Measurements from ENCODE around the gene SPTBN4. TPM values are rescaled to one million over a fixed set of nuclear protein-coding genes. Genes with fewer than 3 reads are reported as not detected.
"Not testable (repeated sequence)": the region's sequence is repeated elsewhere in the genome, so short reads cannot be mapped to it uniquely, and the experiment has no call there.

Gene SPTBN4
- polyA plus RNA-seq, 4 donors = 1.0 to 2.0 (median 1.6) TPM

- DNase-seq (ENCODE audit: low read depth in 4 of 4, low spot score in 3 of 4) = no peak
Observed at GRCh38 chr19:40502647-40503319, 36.0 kb downstream of the SPTBN4 start.

- no peak for DNase-seq (ENCODE audit: low read depth in 4 of 4, low spot score in 3 of 4)
Observed at GRCh38 chr19:40503320-40503695, 36.5 kb downstream of the SPTBN4 start.

GRCh38 chr19:40506099-40506498 lies 39.3 kb downstream of the SPTBN4 start:
- no peak for DNase-seq (ENCODE audit: low read depth in 4 of 4, low spot score in 3 of 4)

GRCh38 chr19:40507892-40508291 lies 41.1 kb downstream of the SPTBN4 start:
- DNase-seq (ENCODE audit: low read depth in 4 of 4, low spot score in 3 of 4) = no peak

- DNase-seq (ENCODE audit: low read depth in 4 of 4, low spot score in 3 of 4) = no peak
Observed at GRCh38 chr19:40508739-40509260, 42.0 kb downstream of the SPTBN4 start.

- no peak for DNase-seq (ENCODE audit: low read depth in 4 of 4, low spot score in 3 of 4)
Observed at GRCh38 chr19:40510526-40511115, 43.8 kb downstream of the SPTBN4 start.

GRCh38 chr19:40511487-40511886 lies 44.7 kb downstream of the SPTBN4 start:
- no peak for DNase-seq (ENCODE audit: low read depth in 4 of 4, low spot score in 3 of 4)

- no peak for DNase-seq (ENCODE audit: low read depth in 4 of 4, low spot score in 3 of 4)
Observed at GRCh38 chr19:40512110-40512472, 45.3 kb downstream of the SPTBN4 start.

GRCh38 chr19:40512473-40513344 lies 45.9 kb downstream of the SPTBN4 start:
- no peak for DNase-seq (ENCODE audit: low read depth in 4 of 4, low spot score in 3 of 4)

- no peak for DNase-seq (ENCODE audit: low read depth in 4 of 4, low spot score in 3 of 4)
Observed at GRCh38 chr19:40513345-40513678, 46.5 kb downstream of the SPTBN4 start.

GRCh38 chr19:40513741-40514315 lies 47.0 kb downstream of the SPTBN4 start:
- DNase-seq (ENCODE audit: low read depth in 4 of 4, low spot score in 3 of 4) = no peak

- DNase-seq (ENCODE audit: low read depth in 4 of 4, low spot score in 3 of 4) = no peak
Observed at GRCh38 chr19:40517248-40517647, 50.4 kb downstream of the SPTBN4 start.

- DNase-seq (ENCODE audit: low read depth in 4 of 4, low spot score in 3 of 4) = no peak
Observed at GRCh38 chr19:40519352-40520322, 52.8 kb downstream of the SPTBN4 start.

GRCh38 chr19:40521276-40521675 lies 54.5 kb downstream of the SPTBN4 start:
- no peak for DNase-seq (ENCODE audit: low read depth in 4 of 4, low spot score in 3 of 4)

GRCh38 chr19:40521900-40522299 lies 55.1 kb downstream of the SPTBN4 start:
- not testable (repeated sequence) for DNase-seq (ENCODE audit: low read depth in 4 of 4, low spot score in 3 of 4)

GRCh38 chr19:40523322-40524047 lies 56.7 kb downstream of the SPTBN4 start:
- peak in 2 of 4 donors; percentile 36 to 47 for DNase-seq (ENCODE audit: low read depth in 4 of 4, low spot score in 3 of 4)

GRCh38 chr19:40524133-40524549 lies 57.3 kb downstream of the SPTBN4 start:
- DNase-seq (ENCODE audit: low read depth in 4 of 4, low spot score in 3 of 4) = no peak

- no peak for DNase-seq (ENCODE audit: low read depth in 4 of 4, low spot score in 3 of 4)
Observed at GRCh38 chr19:40524655-40525054, 57.9 kb downstream of the SPTBN4 start.
